CD8-positive, alpha-beta memory T cell (primary cell): Measurements from ENCODE around the gene ZNF865. TPM values are rescaled to one million over a fixed set of nuclear protein-coding genes. Genes with fewer than 3 reads are reported as not detected.

Experiments
- CTCF ChIA-PET: fragments of 350-600 bp; sonication (Branson Sonifier 250); formaldehyde crosslinking; loops from one replicate; lab custom pipeline; 2021; ENCODE audit warnings: antibody characterized with exemption; lab: Charles Lee
- POLR2A ChIA-PET: fragments of 350-600 bp; sonication (Branson Sonifier 250); formaldehyde crosslinking; loops from one replicate; lab custom pipeline; 2021; ENCODE audit warnings: antibody characterized with exemption; lab: Charles Lee
- DNase-seq, 5 donors: peaks; one replicate each; pipeline versions ENCODE4 v3.0.0 to v3.0.0-alpha.2; 2020 to 2022; ENCODE audit warnings: mixed read lengths in 1 of 5
- H3K27ac ChIP-seq: one replicate; pipeline ENCODE4 v1.7.0; 2013; ENCODE audit warnings: low read depth, mild to moderate bottlenecking, low read length, moderate library complexity
- H3K27me3 ChIP-seq: 2 replicates; pipeline ENCODE4 v1.7.0; 2013; ENCODE audit warnings: low read length, mild to moderate bottlenecking; ENCODE audit not compliant: insufficient read depth, poor library complexity, severe bottlenecking
- H3K36me3 ChIP-seq: 2 replicates; pipeline ENCODE4 v1.7.0; 2013; ENCODE audit warnings: mild to moderate bottlenecking, low read length, moderate library complexity; ENCODE audit not compliant: insufficient read depth
- H3K4me1 ChIP-seq: 2 replicates; pipeline ENCODE4 v1.7.0; 2013; ENCODE audit warnings: mild to moderate bottlenecking, low read length, moderate library complexity; ENCODE audit not compliant: insufficient read depth
- H3K4me3 ChIP-seq: 2 replicates; pipeline ENCODE4 v1.7.0; 2013; ENCODE audit warnings: mild to moderate bottlenecking, low read length
- H3K9me3 ChIP-seq: 2 replicates; pipeline ENCODE4 v1.7.0; 2013; ENCODE audit warnings: mild to moderate bottlenecking, low read length
- H3K27ac Mint-ChIP-seq, 8 donors: one replicate each; pipeline ENCODE4 v1.8.0; 2020 to 2021; ENCODE audit warnings: mixed read lengths in 8 of 8, mild to moderate bottlenecking in 6 of 8, inconsistent platforms in 3 of 8, moderate library complexity in 3 of 8
- H3K27me3 Mint-ChIP-seq, 2 donors: one replicate each; pipeline ENCODE4 v1.8.0; 2020 to 2021; ENCODE audit warnings: mixed read lengths in 2 of 2, mild to moderate bottlenecking in 1 of 2, moderate library complexity in 1 of 2
- H3K36me3 Mint-ChIP-seq, 3 donors: one replicate each; pipeline ENCODE4 v1.8.0; 2020 to 2021; ENCODE audit warnings: mixed read lengths in 3 of 3, inconsistent platforms in 1 of 3, mild to moderate bottlenecking in 1 of 3
- H3K4me1 Mint-ChIP-seq, 3 donors: one replicate each; pipeline ENCODE4 v1.8.0; 2020 to 2021; ENCODE audit warnings: mixed read lengths in 3 of 3, inconsistent platforms in 1 of 3, mild to moderate bottlenecking in 1 of 3
- H3K4me3 Mint-ChIP-seq, 7 donors: one replicate each; pipeline ENCODE4 v1.8.0; 2020 to 2021; ENCODE audit warnings: mixed read lengths in 7 of 7, mild to moderate bottlenecking in 6 of 7, moderate library complexity in 4 of 7, inconsistent platforms in 2 of 7
- H3K9me3 Mint-ChIP-seq, 5 donors: one replicate each; pipeline ENCODE4 v1.8.0; 2020 to 2022; ENCODE audit warnings: mixed read lengths in 5 of 5, mild to moderate bottlenecking in 3 of 5, moderate library complexity in 2 of 5, inconsistent platforms in 1 of 5
- polyA plus RNA-seq: library from polyadenylated mRNA; unstranded; fragments of 300-500 nt; fragmentation: Illumina TruSeq; gene quantifications from one replicate; pipeline ENCODE4 v1.2.3, GENCODE V29; 2021
- total RNA-seq, 2 experiments: library from RNA; stranded (reverse); gene quantifications; one replicate each; pipeline ENCODE4 v1.2.3, GENCODE V29; 2021

Gene ZNF865
- total and polyA plus RNA-seq, 3 experiments from 2014 or later: 0.21 to 15.3 (median 12.7) TPM

- no peaks in the 10 kb centered on the region for H3K27me3 ChIP-seq
- Mint-ChIP-seq H3K9me3 (no peaks in the 10 kb centered on the region), H3K27ac (peak overlapping the region in 3 of 8 donors; percentile 17 to 72 (median 57)), H3K4me1 (peaks cover 17 to 19% (median 19%) of the 10 kb centered on the region in 3 donors), H3K27me3 (peaks cover 0 to 1% of the 10 kb centered on the region in 2 donors), H3K4me3 (peak overlapping the region in 1 of 7 donors; percentile 23), H3K36me3 (peaks cover 13 to 45% (median 14%) of the 10 kb centered on the region in 3 donors)
- peaks cover 12% of the 10 kb centered on the region for H3K36me3 ChIP-seq
- peaks cover 16% of the 10 kb centered on the region for H3K4me1 ChIP-seq
- ChIA-PET CTCF (interaction anchor here (1.3 to 1.5 kb wide), 2 partner anchors 8 to 9 kb away, joined by 3 to 5 read pairs; no protein-coding TSS in a partner anchor), POLR2A (interaction anchor here (2.2 kb wide), 1 partner anchor 27 kb away, joined by 34 read pairs; the partner anchor contains the start of gene ZNF784)
- no peak overlapping the region for H3K27ac ChIP-seq
- no peak for DNase-seq
- H3K9me3 ChIP-seq: no peaks in the 10 kb centered on the region
- H3K4me3 ChIP-seq: no peak overlapping the region
These were observed 7.4 kb upstream of the ZNF865 start for GRCh38 chr19:55598034-55598433.

DNA sequence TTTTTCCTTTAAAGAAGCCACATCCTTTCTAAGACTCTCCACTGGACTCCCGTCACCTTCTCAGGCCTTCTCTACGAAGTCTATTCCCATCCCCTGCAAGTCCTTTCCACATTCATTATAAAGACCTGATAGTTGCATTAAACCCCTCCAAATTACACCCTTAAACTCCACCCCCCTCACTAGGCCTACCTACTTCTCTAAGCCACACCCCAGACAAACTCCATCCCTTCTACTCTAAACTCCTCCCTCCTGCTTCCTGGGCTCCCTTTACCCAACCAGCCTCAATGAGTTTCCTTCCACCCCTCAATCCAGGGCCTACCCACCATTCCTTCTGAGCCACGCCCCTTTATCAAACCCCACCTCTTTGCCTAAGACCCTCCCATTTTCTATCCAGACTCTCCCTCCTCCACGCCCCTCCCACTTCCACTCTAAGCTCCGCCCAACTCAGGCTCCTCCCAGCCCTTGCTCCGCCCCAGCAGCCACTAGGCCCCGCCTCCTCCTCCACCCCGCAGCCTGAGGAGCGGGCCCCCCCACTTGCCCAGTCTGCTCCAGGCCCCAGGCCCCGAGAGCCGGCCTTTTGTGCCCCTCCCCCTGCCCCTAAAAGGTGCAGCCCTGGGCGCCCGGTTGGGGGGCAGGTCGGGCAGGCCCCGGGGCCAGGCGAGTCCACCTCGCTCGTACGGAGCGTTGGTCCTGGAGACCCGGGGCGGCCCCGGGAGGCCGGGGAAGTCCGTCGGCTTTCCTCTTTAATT lies 6.6 kb upstream of the ZNF865 start:
- POLR2A ChIA-PET: interaction anchor here (0.6 to 2.5 kb wide), 21 partner anchors 12 to 1430 kb away, joined by 3 to 34 read pairs (median 4); partner anchors contain the start of genes ISOC2, KMT5C, LENG8 and PPP6R1
- Histone ChIP-seq H3K36me3 (peaks cover 12% of the 10 kb centered on the region), H3K4me1 (peaks cover 16% of the 10 kb centered on the region), H3K27me3 (no peaks in the 10 kb centered on the region), H3K9me3 (no peaks in the 10 kb centered on the region), H3K4me3 (peak overlapping the region; percentile 99), H3K27ac (peak overlapping the region; percentile 91)
- CTCF ChIA-PET: interaction anchor here (0.6 to 3.9 kb wide), 8 partner anchors 9 to 122 kb away, joined by 3 to 15 read pairs (median 4); partner anchors contain the start of gene ZNF784
- peak overlapping the region; percentile 95 to 100 (median 98) for H3K4me3 Mint-ChIP-seq
- H3K27ac Mint-ChIP-seq: peak overlapping the region; percentile 91 to 100 (median 98)
- peak; percentile 85 to 96 (median 93) for DNase-seq
- H3K9me3 Mint-ChIP-seq: no peaks in the 10 kb centered on the region
- peaks cover 11 to 45% (median 13%) of the 10 kb centered on the region in 3 donors for H3K36me3 Mint-ChIP-seq
- peaks cover 0 to 1% of the 10 kb centered on the region in 2 donors for H3K27me3 Mint-ChIP-seq
- peaks cover 17 to 26% (median 24%) of the 10 kb centered on the region in 3 donors for H3K4me1 Mint-ChIP-seq

GRCh38 chr19:55599468-55599841 lies 6.0 kb upstream of the ZNF865 start, which contains the start of gene FIZ1:
Gene FIZ1, minus strand, starts transcription at chr19:55599517. Its CDS starts 1,652 bp downstream, at chr19:55597865.
- Mint-ChIP-seq H3K4me1 (peaks cover 19 to 29% (median 26%) of the 10 kb centered on the region in 3 donors), H3K27ac (peak within 1 kb of the TSS; percentile 91 to 100 (median 98)), H3K9me3 (no peaks in the 10 kb centered on the region), H3K4me3 (peak within 1 kb of the TSS; percentile 95 to 100 (median 98)), H3K27me3 (peaks cover 0 to 1% of the 10 kb centered on the region in 2 donors), H3K36me3 (peaks cover 11 to 45% (median 13%) of the 10 kb centered on the region in 3 donors)
- Histone ChIP-seq H3K36me3 (peaks cover 12% of the 10 kb centered on the region), H3K9me3 (no peaks in the 10 kb centered on the region), H3K27ac (peak within 1 kb of the TSS; percentile 91), H3K4me1 (peaks cover 18% of the 10 kb centered on the region), H3K4me3 (peak within 1 kb of the TSS; percentile 99), H3K27me3 (no peaks in the 10 kb centered on the region)
- CTCF ChIA-PET: interaction anchor here (1.0 to 3.9 kb wide), 8 partner anchors 11 to 132 kb away, joined by 3 to 15 read pairs (median 4); partner anchors contain the start of gene ZNF784
- POLR2A ChIA-PET: interaction anchor here (0.6 to 2.5 kb wide), 20 partner anchors 15 to 1430 kb away, joined by 3 to 34 read pairs (median 4); partner anchors contain the start of genes ISOC2, KMT5C, LENG8 and PPP6R1
- peak; percentile 92 to 98 (median 96) for DNase-seq

GRCh38 chr19:55599842-55600661 lies 5.4 kb upstream of the ZNF865 start, which contains the start of gene ZNF524:
Gene ZNF524, plus strand, starts transcription at chr19:55600288. Its CDS starts 1,825 bp downstream, at chr19:55602113.
- peak within 1 kb of the TSS; percentile 99 for H3K4me3 ChIP-seq
- H3K36me3 Mint-ChIP-seq: peaks cover 8 to 41% (median 10%) of the 10 kb centered on the region in 3 donors
- peaks cover 12% of the 10 kb centered on the region for H3K36me3 ChIP-seq
- H3K27me3 Mint-ChIP-seq: peaks cover 0 to 1% of the 10 kb centered on the region in 2 donors
- no peaks in the 10 kb centered on the region for H3K9me3 Mint-ChIP-seq
- H3K27ac Mint-ChIP-seq: peak within 1 kb of the TSS; percentile 92 to 100 (median 98)
- no peaks in the 10 kb centered on the region for H3K27me3 ChIP-seq
- no peaks in the 10 kb centered on the region for H3K9me3 ChIP-seq
- peaks cover 21 to 35% (median 32%) of the 10 kb centered on the region in 3 donors for H3K4me1 Mint-ChIP-seq
- CTCF ChIA-PET: interaction anchor here (1.0 to 3.9 kb wide), 4 partner anchors 19 to 133 kb away, joined by 3 to 15 read pairs (median 4); partner anchors contain the start of gene ZNF784
- peak within 1 kb of the TSS; percentile 95 to 100 (median 98) for H3K4me3 Mint-ChIP-seq
- peaks cover 23% of the 10 kb centered on the region for H3K4me1 ChIP-seq
- peak; percentile 74 to 94 (median 90) for DNase-seq
- POLR2A ChIA-PET: interaction anchor here (0.8 to 2.5 kb wide), 18 partner anchors 16 to 1137 kb away, joined by 3 to 34 read pairs (median 5); partner anchors contain the start of genes ISOC2, KMT5C, PPP6R1 and U2AF2
- peak within 1 kb of the TSS; percentile 91 for H3K27ac ChIP-seq

DNA sequence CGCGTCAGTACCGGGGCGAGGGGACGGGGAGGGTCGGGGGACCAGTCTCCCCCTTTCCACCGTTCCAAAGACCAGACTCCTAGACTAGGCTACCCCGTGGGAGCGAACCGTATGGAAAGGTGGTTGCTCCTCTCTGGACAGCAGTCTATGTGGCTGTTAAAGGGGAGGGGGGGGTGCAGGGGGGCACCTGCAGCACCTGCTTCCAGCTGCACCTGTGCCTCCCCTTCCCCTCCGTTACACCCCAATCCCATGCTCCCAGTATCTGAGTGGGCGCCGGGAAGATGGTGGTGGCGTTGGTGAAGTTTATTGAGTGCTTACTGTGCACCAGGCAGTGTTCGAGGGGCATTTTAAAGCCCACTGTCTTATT lies 4.8 kb upstream of the ZNF865 start:
- Mint-ChIP-seq H3K9me3 (no peaks in the 10 kb centered on the region), H3K27me3 (peaks cover 0 to 1% of the 10 kb centered on the region in 2 donors), H3K27ac (peak overlapping the region; percentile 66 to 95 (median 82)), H3K4me1 (peaks cover 19 to 36% (median 32%) of the 10 kb centered on the region in 3 donors), H3K4me3 (peak overlapping the region; percentile 73 to 91 (median 88)), H3K36me3 (peaks cover 2 to 35% (median 5%) of the 10 kb centered on the region in 3 donors)
- Histone ChIP-seq H3K36me3 (peaks cover 6% of the 10 kb centered on the region), H3K27ac (peak overlapping the region; percentile 91), H3K4me3 (peak overlapping the region; percentile 35), H3K9me3 (no peaks in the 10 kb centered on the region), H3K27me3 (no peaks in the 10 kb centered on the region), H3K4me1 (peaks cover 23% of the 10 kb centered on the region)
- DNase-seq: no peak
- ChIA-PET POLR2A (interaction anchor here (1.2 to 2.5 kb wide), 3 partner anchors 32 to 346 kb away, joined by 3 to 10 read pairs (median 7); partner anchors contain the start of gene ZNF628), CTCF (interaction anchor here (1.0 to 3.9 kb wide), 2 partner anchors 25 to 133 kb away, joined by 3 to 15 read pairs; partner anchors contain the start of gene ZNF784)

DNA sequence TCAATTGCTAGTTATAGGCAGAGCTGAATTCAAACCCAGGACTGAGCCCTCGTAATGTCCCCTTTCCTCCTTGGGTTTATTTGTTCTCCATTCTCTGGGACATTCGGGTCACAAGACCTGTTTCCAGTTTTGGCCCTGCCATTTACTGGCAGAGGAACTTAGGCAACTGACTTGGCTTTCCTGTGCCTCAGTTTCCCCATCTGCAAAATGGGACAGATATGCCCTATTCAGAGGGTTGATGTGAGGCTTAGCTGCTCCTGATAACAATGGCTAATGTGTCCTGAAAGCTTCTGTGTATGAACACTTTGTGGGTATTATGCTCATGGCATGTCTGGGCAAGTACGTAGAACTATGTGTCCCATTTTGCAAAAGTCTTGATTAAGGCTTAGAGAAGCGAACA lies 4.4 kb upstream of the ZNF865 start:
- Mint-ChIP-seq H3K4me3 (peak overlapping the region; percentile 73 to 91 (median 88)), H3K36me3 (peaks cover 0 to 34% (median 5%) of the 10 kb centered on the region in 3 donors), H3K27ac (peak overlapping the region; percentile 66 to 95 (median 82)), H3K4me1 (peaks cover 23 to 39% (median 35%) of the 10 kb centered on the region in 3 donors), H3K9me3 (no peaks in the 10 kb centered on the region), H3K27me3 (no peaks in the 10 kb centered on the region)
- no peaks in the 10 kb centered on the region for H3K27me3 ChIP-seq
- ChIA-PET POLR2A (interaction anchor here (2.5 kb wide), 1 partner anchor 347 kb away, joined by 7 read pairs; no protein-coding TSS in a partner anchor), CTCF (interaction anchor here (3.9 kb wide), 1 partner anchor 25 kb away, joined by 15 read pairs; the partner anchor contains the start of gene ZNF784)
- H3K4me1 ChIP-seq: peaks cover 26% of the 10 kb centered on the region
- no peaks in the 10 kb centered on the region for H3K9me3 ChIP-seq
- H3K27ac ChIP-seq: peak overlapping the region; percentile 91
- H3K4me3 ChIP-seq: peak overlapping the region; percentile 35
- H3K36me3 ChIP-seq: peaks cover 2% of the 10 kb centered on the region
- no peak for DNase-seq
